ENCODE data around the gene NAT8.
"Not testable (repeated sequence)": the region's sequence is repeated elsewhere in the genome, so short reads cannot be mapped to it uniquely, and the experiment has no call there.

The NAT8 gene

DNA sequence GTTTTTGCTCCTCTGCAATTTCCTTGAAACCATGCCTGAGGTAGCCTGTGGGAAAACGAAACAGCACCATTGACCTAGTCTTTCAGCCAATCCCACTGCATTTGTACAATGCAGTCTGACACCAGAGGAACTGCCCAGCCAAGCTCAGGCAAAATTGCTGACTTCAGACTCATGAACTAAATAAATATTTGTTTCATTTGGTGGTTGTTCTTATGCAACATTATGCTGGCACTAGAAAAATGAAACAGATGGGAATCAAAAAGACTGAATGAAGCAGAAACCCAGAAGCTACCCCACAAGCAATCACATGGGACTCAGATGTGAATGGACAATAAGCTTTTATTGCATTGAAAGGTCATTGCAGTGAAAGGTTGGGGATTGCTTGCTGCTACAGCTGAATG is 1.7 kb downstream of the NAT8 start:
- no peak for DNase-seq (ENCODE audit: low read depth, low spot score)
- no peak for TF ChIP-seq YY1 (IDR thresholded peaks at IDR 0.05; ENCODE audit: insufficient read depth, insufficient read length)
- no peak for TF ChIP-seq ZNF274 (IDR thresholded peaks at IDR 0.05; ENCODE audit: low read depth, low read length)
- TF ChIP-seq SUZ12 (IDR thresholded peaks at IDR 0.05; ENCODE audit: extremely low read depth, insufficient read depth, insufficient read length), result no peak

DNA sequence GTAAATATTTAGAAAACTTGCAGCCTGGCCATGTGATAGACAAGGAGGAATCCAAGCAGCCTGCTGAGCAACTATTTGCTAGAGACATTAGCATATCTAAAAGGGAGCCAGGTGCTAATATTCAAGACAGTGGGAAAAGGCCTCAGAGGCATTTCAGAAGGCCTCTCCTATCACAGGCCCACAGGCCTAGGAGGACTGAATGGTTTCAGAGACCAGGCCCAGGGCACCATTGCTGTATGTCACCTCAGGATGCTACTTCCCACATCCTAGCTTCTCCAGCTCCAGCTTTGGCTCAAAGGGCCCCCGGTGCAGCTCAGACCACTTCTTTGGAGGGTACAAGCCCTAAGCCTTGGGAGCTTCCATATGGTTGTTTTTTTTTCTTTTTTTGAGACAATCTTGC is 3.8 kb downstream of the NAT8 start:
- no peak overlapping the region for H3K9ac ChIP-seq (ENCODE audit: insufficient read length, low read depth)
- H3K36me3 ChIP-seq (ENCODE audit: insufficient read depth, insufficient read length, low read length), result no peaks in the 10 kb centered on the region
- no peak for DNase-seq (ENCODE audit: low read depth, low spot score)
- no peak overlapping the region for H3K4me3 ChIP-seq (ENCODE audit: insufficient read length, low read depth)
- peaks cover 22% of the 10 kb centered on the region for H3K9me3 ChIP-seq (ENCODE audit: insufficient read depth, low read length)
- H3K4me1 ChIP-seq (ENCODE audit: insufficient read depth, insufficient read length), result no peaks in the 10 kb centered on the region
- H3K27me3 ChIP-seq (ENCODE audit: insufficient read depth, insufficient read length), result no peaks in the 10 kb centered on the region
- TF ChIP-seq SUZ12 (IDR thresholded peaks at IDR 0.05; ENCODE audit: extremely low read depth, insufficient read depth, insufficient read length), result no peak
- no peak for TF ChIP-seq ZNF274 (IDR thresholded peaks at IDR 0.05; ENCODE audit: low read depth, low read length)
- TF ChIP-seq YY1 (IDR thresholded peaks at IDR 0.05; ENCODE audit: insufficient read depth, insufficient read length), result no peak

More for the DNA sequence above, 1.7 kb downstream of the NAT8 start:
- Histone ChIP-seq H3K4me1 (ENCODE audit: insufficient read depth, insufficient read length) (no peaks in the 10 kb centered on the region), H3K4me3 (ENCODE audit: insufficient read length, low read depth) (no peak overlapping the region), H3K36me3 (ENCODE audit: insufficient read depth, insufficient read length, low read length) (no peaks in the 10 kb centered on the region), H3K9ac (ENCODE audit: insufficient read length, low read depth) (no peak overlapping the region), H3K27me3 (ENCODE audit: insufficient read depth, insufficient read length) (no peaks in the 10 kb centered on the region), H3K9me3 (ENCODE audit: insufficient read depth, low read length) (peaks cover 22% of the 10 kb centered on the region)

DNA sequence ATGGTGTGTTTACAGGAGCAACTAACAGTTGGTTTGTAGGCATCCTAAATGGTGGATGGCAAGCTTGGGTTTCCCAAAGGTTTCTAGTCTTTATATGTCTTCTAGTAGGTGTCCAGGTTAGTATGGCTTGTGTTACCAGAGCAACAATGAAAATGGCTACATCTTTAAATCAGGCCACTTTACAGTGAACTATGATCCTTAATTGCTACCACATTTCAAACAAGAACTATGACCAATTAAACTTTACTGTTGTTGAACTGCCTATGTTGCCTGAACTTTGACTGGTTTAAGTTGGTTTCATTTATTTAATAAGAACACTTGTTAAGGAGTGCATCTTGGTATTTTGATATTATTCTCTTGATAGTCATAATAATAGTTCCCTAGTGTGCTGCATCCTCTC is 5.2 kb downstream of the NAT8 start:
- H3K27me3 ChIP-seq (ENCODE audit: insufficient read depth, insufficient read length); H3K36me3 ChIP-seq (ENCODE audit: insufficient read depth, insufficient read length, low read length); H3K4me1 ChIP-seq (ENCODE audit: insufficient read depth, insufficient read length); DNase-seq (ENCODE audit: low read depth, low spot score); H3K9ac ChIP-seq (ENCODE audit: insufficient read length, low read depth); H3K4me3 ChIP-seq (ENCODE audit: insufficient read length, low read depth): not testable (repeated sequence)
- H3K9me3 ChIP-seq (ENCODE audit: insufficient read depth, low read length), result peaks cover 22% of the 10 kb centered on the region

DNA sequence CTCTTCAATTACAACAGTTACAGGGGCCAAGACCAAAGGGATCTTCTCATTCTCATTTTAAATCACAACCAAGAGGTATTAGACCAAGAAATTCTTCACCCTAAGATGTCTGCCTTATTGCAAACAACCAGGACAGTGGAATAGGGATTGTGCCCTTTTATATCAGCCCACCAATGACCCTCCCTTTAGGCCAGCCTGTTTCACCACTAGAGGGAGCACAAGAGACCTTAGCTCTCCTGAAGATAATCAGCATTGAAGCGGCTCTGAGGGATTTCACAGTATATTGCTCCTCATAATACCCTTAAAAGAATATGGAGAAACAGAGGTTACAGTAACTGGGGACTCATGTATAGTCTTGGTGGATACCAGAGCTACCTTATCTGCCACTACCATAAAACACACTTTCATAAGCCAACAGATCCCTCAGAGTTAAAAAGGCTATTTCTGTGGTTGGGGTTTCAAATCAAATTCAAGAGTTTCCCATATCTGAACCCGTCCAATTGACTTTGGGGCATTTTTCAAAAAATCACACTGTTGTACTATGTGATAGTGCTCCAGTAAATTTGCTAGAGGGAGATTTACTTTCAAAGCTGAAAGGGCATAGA is 11.5 kb downstream of the NAT8 start:
- H3K9ac ChIP-seq (ENCODE audit: insufficient read length, low read depth); H3K9me3 ChIP-seq (ENCODE audit: insufficient read depth, low read length); DNase-seq (ENCODE audit: low read depth, low spot score); H3K27me3 ChIP-seq (ENCODE audit: insufficient read depth, insufficient read length); H3K4me3 ChIP-seq (ENCODE audit: insufficient read length, low read depth); H3K4me1 ChIP-seq (ENCODE audit: insufficient read depth, insufficient read length); H3K36me3 ChIP-seq (ENCODE audit: insufficient read depth, insufficient read length, low read length): not testable (repeated sequence)

DNA sequence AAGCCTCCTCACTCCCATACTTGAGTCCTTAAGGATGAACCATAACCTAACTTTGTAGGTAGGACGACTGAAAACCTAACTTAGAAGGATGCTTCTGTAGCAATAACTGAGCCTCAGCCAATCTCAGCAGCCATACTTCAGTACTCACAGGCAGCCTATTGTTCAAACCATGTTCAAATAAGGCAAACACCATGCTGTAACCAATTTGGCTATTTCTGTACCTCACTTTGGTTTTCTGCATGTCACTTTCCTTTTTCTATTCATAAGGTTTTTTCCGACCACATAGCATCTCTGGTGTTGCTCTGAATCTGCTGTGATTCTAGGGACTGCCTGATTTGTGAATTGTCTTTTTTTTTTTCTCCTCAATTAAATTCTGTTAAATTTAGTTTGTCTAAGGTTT is 13.7 kb downstream of the NAT8 start:
- not testable (repeated sequence) for H3K4me1 ChIP-seq (ENCODE audit: insufficient read depth, insufficient read length); H3K27me3 ChIP-seq (ENCODE audit: insufficient read depth, insufficient read length); H3K4me3 ChIP-seq (ENCODE audit: insufficient read length, low read depth); H3K36me3 ChIP-seq (ENCODE audit: insufficient read depth, insufficient read length, low read length); H3K9me3 ChIP-seq (ENCODE audit: insufficient read depth, low read length); H3K9ac ChIP-seq (ENCODE audit: insufficient read length, low read depth); DNase-seq (ENCODE audit: low read depth, low spot score)

DNA sequence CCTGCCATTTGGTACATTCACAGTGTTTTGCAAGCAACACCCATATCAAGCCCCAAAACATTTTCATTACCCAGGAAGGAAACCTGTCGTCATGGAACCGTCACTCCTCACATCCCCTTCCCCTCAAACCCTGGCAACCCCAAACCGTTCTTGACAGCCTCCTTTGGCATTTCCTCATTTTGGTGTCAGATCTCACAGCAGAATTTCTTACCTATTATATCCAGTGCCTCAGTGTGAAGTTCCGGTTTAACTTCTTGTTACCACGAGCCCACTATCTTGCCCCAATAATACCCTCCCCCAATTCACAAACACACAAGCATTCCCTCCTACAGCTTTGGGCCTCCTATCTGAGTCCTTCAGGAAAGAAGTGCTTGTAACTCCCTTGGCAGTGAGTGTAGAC is 16.0 kb downstream of the NAT8 start:
- not testable (repeated sequence) for H3K36me3 ChIP-seq (ENCODE audit: insufficient read depth, insufficient read length, low read length); DNase-seq (ENCODE audit: low read depth, low spot score); H3K9me3 ChIP-seq (ENCODE audit: insufficient read depth, low read length); H3K9ac ChIP-seq (ENCODE audit: insufficient read length, low read depth); H3K4me3 ChIP-seq (ENCODE audit: insufficient read length, low read depth); H3K4me1 ChIP-seq (ENCODE audit: insufficient read depth, insufficient read length); H3K27me3 ChIP-seq (ENCODE audit: insufficient read depth, insufficient read length)

DNA sequence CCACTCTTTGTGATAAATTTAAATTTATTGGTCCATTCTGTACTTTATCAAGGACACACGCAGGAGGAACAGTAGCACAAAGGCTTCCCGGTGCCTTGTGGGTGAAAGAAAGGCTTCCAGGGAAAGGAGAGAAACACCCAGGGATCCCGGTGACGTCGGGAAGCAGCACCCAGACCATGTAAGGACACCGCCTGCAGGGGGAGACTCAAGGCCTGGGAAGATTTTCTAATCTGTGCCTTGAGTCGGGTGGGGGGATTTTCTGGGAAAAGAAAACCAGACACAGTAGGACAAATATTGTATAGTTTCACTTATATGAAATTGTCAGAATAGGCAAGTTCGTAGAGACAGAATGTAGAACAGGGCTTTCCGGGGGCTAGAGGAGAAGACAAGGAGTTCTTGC is 17.6 kb downstream of the NAT8 start:
- H3K27me3 ChIP-seq (ENCODE audit: insufficient read depth, insufficient read length); H3K36me3 ChIP-seq (ENCODE audit: insufficient read depth, insufficient read length, low read length): not testable (repeated sequence)

DNA sequence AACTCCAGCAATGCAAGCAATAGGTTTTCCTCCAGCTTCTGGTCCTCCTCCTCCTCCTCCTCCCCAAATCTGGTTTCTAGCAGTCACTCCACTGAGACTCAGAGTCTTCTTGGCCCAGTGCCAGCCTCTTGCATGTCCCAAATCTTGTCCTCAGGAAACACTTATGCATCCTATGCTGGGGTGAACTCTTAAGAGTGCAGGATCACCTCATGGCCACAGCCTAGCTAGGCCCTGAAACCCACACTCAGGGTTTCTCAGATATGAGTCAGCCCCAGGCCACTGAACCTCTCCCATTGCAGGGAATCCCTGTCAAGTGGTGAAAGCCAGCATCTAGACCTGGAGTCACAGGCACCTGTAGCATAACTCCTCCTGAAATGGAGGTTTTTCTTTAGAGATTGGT is 18.2 kb downstream of the NAT8 start:
- DNase-seq (ENCODE audit: low read depth, low spot score); H3K9ac ChIP-seq (ENCODE audit: insufficient read length, low read depth); H3K4me3 ChIP-seq (ENCODE audit: insufficient read length, low read depth); H3K4me1 ChIP-seq (ENCODE audit: insufficient read depth, insufficient read length); H3K9me3 ChIP-seq (ENCODE audit: insufficient read depth, low read length); H3K36me3 ChIP-seq (ENCODE audit: insufficient read depth, insufficient read length, low read length); H3K27me3 ChIP-seq (ENCODE audit: insufficient read depth, insufficient read length): not testable (repeated sequence)

More for the DNA sequence above, 17.6 kb downstream of the NAT8 start:
- not testable (repeated sequence) for H3K4me1 ChIP-seq (ENCODE audit: insufficient read depth, insufficient read length); H3K9ac ChIP-seq (ENCODE audit: insufficient read length, low read depth); DNase-seq (ENCODE audit: low read depth, low spot score); H3K4me3 ChIP-seq (ENCODE audit: insufficient read length, low read depth); H3K9me3 ChIP-seq (ENCODE audit: insufficient read depth, low read length)

DNA sequence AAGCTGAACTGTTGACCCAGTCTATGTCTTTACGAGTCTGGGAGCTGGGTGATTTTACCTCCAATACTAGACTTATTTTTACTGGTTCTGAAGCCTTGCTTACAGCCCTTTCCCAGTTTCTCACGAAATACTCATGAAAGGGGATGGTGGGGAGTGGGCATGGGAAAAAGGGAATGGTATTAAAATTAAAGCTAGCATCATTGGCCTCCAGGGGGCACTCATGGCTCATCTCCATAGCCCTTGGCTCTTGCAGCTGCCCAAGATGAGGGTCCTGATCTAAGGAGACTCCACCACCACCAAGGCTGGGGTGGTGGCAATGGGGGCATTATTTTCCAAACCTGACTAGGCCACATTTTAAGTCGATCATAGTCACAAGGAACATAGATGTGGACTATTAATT is 22.3 kb downstream of the NAT8 start:
- H3K4me1 ChIP-seq (ENCODE audit: insufficient read depth, insufficient read length); H3K9me3 ChIP-seq (ENCODE audit: insufficient read depth, low read length); H3K36me3 ChIP-seq (ENCODE audit: insufficient read depth, insufficient read length, low read length); DNase-seq (ENCODE audit: low read depth, low spot score); H3K27me3 ChIP-seq (ENCODE audit: insufficient read depth, insufficient read length); H3K4me3 ChIP-seq (ENCODE audit: insufficient read length, low read depth); H3K9ac ChIP-seq (ENCODE audit: insufficient read length, low read depth): not testable (repeated sequence)
